ENCODE results near the gene FIP1L1.

The FIP1L1 gene

DNA sequence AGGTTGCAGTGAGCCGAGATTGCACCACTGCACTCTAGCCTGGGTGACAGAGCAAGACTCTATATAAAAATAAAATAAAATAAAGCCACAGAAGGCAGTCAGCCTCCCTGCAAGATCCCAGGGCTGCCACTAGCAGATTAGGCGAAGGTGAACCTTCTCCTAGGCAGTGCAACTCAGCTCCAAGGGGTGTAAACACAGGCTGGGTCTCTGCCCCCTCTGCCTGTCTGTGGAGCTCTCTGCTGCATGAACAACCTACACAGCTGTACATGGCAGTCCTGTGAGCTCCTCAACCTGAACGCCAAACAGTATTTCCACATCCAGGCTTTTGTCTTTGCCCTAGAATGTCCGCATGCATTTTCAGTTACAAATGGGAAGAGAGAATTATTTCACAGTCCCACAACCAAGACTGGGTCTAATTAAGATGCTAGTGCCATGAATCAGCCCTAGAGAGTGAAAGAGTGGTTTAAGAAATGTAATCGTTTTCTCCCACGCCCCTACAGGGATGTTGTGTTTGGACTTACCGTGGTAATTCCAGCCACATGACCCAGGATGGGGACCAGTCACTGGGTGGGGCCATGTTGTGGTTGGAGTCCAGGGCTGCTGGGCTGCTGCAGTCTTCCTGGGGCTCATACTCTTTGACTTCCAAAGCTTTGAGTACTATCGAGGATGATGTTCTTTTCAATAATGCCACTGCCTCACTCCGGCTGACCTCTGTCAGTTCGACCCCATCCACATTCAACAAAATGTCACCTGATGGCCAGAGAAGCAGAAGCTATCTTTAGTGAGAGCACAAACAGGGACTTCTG lies 99.0 kb downstream of the FIP1L1 start:
- no peak for DNase-seq (ENCODE audit: low spot score)

DNA sequence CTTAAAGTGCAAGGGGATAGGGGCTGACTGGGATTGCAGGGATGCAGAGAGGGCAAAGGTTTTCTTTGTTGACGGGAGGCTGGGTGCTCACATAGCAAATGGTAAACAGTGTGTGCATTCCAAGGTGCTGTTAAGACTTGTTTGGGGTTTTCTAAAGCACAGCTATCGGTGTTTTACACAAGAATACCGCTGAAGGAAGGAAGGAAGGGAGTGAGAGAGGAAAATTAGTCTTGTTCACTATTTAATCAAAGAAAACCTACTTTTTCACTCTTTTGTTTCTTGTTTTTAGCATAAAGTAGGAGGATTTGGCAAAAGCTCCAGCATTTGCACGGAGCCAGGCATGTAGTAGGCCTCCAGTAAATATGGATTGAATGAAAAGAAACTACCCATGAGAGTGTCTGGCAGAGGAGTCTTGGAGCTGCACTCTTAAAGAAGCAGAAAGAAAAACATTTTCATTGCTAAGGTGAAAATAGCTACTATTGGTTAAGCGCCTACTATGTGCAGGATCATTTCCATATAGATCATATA lies 99.7 kb downstream of the FIP1L1 start:
- no peak for DNase-seq (ENCODE audit: low spot score)

DNA sequence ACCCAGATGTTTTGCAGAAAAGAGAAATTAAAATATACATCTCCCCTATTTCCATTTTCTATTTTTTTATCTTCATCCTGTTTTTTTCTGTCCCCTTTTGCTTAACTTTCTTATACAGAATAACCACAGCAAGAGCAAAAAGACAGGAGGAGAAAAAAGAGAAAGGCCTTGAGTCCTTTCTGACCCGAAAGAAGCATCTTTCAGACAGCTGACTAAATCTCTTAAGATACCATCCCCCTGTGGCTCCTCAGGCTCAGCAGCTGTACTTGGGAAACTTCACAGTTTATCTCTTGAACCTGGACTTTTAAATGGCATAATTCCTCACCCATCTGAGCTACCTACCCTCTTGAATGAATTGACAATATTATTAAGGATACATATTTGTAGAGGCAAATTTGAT lies 100.2 kb downstream of the FIP1L1 start:
- no peak for DNase-seq (ENCODE audit: low spot score)

DNA sequence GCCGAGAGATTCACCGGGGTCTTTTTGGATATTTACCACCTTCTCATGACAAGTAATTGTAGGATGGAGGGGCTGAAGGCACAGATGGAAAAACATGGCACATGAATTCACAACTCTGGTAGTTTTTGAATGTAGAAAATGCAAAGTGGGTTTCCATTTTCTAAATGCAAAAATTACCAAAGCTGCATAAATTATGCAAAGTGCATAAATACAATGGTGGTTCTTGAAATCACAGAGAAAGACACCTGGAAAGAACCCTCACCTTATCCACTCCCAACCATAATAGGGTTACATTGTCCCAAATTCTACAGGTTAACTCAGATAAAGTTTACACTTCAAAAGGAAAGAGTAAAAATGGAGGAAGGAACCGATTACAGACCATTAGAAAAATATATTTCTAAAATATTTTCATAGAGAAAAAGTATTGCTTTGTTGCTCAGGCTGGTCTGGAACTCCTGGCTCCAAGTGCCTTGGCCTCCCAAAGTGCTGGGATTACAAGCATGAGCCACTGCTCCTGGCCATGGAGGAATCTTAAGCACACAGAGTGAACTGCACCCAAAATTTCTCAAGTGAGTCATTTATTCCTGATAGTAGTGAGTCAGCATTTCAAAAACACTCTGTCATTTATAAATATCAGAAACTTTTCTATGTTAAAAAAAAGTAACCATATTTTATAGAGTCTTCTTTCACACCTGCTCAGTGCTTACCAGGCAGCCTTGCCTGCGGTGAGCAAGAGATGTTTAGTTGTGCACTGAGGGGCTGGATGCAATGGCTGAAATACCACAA lies 101.4 kb downstream of the FIP1L1 start:
- no peak for DNase-seq (ENCODE audit: low spot score)

DNA sequence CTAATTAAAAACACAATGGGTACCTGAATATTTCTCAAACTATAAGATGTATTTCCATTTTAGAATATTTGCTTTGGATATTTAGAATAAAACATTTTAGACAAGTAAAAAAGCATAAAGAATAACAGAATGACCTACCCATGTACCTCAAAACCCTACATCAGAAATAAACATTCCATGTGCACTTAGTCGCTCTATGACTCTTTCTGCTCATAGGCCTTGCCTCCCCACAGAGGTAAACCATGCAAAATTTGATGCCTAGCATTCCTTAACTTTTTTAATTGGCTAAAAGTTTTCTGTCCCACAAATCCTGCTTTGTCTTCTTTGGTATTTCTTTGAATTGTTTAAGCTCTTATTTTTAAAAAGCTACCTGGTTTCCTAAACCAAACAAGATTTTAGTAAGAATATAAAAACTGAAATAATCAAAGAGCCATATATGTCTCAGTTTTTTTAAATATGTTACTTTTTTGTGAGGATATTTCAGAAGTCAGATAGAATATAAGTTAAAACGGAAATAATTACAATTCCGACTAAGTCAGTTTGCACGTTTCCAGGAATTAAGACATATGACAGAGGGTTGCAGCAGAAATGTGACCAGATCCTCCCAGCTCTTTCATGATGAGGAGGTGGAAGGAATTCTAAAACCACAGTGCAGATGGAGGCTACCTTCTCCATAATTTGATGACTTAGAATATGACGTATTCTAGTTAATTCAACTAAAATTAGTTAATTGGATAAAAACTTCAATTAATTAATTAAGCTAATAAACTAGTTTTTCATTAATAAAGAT lies 102.5 kb downstream of the FIP1L1 start:
- DNase-seq (ENCODE audit: low spot score), result no peak

DNA sequence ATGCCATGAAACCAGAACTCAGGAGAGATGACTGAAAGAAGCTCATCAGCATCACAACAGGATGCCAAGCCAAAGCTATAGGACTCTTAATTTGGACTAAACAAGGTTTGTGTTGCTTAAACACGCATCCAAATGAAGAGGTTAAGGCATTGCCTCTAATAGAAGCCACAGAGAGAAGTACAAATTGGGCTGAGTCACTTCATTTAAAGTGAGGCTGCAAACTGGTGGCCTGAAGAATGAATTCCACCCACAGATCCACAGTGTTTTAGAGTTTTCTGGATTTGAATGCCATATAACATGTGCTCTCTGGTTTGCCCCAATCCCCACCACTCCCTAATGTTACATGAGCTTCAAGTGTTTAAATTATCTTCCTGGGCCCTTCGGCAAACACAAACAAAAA lies 103.5 kb downstream of the FIP1L1 start:
- DNase-seq (ENCODE audit: low spot score), result no peak

DNA sequence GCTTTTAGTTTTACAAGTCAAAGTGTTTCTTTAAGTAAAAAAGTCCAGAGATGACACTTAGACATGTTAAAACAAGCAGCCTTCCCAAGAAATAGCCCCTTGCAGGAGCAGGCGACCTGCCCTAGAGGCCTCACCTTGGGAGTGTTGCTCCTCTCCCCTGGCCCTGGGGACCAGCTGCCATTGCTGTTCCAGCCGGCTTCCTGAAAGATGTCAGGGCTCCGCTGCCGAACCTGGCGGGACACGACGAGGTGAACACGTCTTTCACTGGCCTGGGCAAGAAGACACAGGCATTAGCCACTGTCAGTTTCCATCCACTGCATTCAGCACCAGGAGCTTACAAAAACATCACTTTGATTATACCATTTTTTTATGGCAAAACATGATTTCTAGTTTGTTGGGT lies 104.1 kb downstream of the FIP1L1 start:
- no peak for DNase-seq (ENCODE audit: low spot score)

DNA sequence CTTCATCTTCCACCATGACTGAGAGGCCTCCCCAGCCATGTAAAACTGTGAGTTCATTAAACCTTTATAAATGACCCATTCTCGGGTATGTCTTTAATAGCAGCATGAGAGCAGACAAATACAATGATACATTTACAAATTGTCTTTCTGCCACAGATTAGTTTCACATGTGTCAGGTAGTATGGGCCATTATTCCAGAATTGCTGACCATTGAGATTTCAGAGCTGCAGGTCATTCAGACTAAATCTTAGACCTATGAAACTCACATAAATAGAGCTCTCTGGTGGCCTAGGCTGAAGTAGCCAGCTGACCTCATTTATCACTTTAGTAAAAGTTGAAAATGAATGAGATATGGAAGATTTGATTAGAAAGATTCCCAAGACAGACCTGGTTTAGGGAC lies 105.8 kb downstream of the FIP1L1 start:
- no peak for DNase-seq (ENCODE audit: low spot score)

DNA sequence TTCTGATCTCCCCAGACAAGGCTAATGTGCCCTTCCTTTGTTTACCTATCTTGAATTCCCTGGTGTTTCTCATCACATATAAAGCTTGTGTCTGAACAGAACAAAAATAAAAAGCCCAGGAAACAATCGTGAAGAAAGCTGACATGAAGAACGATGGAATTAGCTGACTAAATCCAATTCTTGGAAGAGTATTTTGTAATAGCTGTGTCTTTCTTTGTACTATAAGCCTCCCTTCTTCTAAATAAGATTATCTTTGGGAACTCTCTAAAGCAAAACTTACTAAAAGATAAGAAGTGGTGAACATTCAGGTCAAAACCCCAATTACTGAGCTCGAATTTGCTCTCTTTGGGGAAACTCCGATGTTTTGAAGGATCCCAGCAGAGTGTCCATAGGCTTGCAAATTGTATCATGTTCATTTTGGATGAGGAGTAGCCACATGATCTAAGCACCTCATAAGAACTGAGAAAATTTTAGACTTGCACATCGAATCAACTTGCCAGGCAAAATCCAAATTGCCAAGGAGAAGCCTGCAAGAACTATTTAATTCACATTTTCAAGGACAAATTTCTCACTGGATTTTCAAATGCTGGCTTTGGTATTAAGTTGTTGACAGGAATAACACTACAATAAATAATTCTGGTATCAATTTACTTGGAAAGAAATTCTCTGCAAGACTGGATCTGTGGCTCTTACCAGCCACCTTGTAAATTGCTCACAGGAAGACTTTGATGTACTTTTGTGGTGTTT lies 107.6 kb downstream of the FIP1L1 start:
- DNase-seq (ENCODE audit: low spot score), result no peak

DNA sequence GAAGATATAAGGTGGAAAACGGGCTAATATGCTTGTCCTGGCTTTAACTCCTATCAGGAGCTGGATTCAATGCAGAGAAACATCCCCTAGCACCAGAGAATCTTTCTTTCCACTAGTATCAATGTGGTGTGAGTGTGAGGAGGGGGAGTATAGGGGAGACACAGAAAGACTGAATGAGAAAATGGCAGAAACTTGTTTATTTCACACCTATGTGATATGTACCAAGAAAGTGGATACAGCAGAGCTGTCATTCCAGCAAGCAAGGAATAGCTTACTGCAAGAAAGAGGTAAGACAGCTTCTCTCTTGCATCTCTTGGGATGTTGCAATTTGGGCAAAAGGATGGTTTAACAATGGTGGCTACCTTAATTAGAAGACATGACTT lies 108.2 kb downstream of the FIP1L1 start:
- no peak for DNase-seq (ENCODE audit: low spot score)

DNA sequence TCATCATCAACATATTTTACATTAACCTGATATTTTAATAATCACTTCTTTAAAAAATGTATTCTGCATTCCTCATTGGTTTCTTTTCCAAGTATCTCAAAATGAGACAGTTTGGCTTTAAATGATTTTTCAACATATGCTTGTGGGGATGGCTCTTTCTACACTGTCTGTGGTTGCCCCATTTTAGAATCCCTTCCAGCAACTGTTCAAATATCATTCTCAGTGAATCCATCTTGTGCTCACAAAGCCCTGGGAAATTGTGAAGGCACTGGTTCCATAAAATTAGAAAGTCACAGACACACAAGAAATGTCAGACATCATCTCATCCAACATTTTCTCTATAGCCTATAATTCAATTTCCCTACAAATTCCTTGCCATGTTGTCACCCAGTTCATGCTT lies 110.3 kb downstream of the FIP1L1 start:
- no peak for DNase-seq (ENCODE audit: low spot score)

DNA sequence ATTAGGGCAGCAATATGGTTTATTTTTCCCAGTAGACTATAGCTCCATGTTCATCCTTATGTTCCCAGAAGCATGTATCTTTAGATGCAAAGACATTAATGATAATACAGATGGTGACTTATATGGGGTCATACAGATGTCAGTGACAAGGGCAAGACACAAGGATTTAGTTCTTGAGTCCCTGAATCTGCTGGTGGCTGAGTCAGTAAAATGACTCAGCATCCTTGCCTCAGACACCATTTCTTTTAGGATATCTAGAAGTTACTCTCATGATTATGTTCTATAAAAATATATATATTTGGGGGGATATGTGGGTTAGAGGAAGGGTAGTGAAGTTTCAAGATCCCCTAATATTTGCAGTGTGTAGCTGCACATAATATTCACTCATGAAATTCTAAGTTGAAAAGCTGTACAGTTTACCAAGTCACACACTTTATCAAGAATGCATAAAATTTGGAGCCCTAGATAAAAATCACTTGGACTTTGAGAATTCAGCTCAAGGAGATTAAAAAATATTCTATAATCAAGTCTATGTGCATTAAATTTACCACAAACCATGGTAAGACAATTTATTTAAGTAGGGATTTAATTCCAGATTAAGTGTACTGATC lies 111.9 kb downstream of the FIP1L1 start:
- no peak for DNase-seq (ENCODE audit: low spot score)

DNA sequence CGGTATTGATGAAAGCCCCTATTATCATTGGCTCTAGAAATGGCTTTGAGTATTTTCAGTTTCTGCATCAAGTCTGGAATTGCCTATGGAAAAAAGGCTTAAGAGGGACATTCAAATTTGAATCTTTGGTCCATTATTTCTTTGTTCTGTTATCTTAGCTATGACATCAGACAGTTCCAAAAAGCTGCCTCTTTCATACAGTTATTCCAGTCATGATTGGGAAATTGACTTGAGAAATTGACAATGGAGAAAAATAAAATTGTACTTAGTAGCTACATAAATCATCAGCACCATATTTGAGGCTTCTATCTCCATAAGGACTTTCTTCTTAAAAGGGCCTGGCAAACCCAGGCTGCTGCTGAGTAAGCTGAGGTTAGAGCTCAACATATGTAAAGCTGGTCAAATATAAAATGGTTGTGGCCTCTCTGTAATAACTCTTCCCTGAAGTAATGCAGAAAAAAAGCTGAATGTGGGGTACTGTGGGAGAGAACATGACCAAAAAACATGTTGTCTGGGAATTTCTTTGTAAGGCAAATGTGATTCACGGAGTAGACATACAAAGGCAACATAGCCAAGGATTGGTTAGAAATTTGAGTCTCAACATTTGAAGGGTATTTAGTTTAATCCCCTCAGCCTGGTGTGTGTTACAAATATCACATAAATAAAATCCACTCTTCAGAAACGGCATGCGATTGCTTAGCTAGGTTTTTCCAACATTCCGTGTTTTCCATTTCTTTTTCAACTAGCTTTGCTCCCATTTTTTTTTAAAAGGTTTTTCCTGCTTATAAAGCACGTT lies 112.9 kb downstream of the FIP1L1 start:
- DNase-seq (ENCODE audit: low spot score), result no peak

DNA sequence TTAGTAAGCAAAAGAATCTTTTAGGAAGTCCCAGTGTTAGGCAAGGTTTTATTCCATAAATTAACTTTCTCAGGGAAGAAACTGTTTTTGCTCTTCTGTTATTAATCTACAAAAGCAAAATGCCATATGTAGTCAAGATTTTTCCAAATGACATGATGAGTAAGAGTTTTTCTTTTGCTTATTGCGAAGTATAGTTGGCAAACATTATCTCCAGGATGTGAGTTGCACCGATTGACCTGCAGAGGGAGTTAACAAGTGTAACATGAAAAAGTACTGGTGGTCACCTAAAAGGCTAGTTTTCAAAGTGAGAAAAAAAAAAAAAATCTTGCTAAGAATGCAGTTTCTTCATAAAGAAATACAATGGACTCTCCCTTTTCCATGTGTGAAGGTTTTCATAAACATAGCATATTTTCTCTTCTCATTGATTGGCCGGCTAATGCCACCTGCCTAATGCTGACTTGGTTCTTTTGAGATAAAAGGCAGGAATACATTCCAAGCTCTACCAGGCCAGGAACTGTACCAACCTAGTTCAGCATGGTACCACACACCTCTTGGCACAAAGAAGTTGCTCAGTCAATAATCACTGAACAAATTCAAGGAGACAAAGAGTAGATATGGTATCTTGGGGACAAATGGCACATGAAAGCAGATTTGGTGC lies 113.7 kb downstream of the FIP1L1 start:
- peak; percentile 9 for DNase-seq (ENCODE audit: low spot score)

DNA sequence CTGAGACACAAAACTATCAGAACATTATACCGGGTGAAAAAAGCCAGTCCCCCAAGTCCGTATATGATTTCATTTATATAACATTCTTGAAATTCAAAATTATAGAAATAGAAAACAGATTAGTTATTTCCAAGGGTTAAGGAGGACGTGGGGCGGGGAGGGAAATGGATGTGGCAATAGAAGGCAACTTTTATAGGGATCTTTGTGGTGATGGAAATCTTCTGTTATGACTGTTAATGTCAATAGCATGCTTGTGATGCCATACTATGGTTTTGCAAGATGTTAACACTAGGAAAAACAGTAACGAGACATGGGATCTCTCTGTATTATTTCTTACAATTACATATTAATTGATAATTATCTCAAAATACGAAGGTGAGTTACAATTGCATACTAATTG lies 117.4 kb downstream of the FIP1L1 start:
- DNase-seq (ENCODE audit: low spot score), result no peak

DNA sequence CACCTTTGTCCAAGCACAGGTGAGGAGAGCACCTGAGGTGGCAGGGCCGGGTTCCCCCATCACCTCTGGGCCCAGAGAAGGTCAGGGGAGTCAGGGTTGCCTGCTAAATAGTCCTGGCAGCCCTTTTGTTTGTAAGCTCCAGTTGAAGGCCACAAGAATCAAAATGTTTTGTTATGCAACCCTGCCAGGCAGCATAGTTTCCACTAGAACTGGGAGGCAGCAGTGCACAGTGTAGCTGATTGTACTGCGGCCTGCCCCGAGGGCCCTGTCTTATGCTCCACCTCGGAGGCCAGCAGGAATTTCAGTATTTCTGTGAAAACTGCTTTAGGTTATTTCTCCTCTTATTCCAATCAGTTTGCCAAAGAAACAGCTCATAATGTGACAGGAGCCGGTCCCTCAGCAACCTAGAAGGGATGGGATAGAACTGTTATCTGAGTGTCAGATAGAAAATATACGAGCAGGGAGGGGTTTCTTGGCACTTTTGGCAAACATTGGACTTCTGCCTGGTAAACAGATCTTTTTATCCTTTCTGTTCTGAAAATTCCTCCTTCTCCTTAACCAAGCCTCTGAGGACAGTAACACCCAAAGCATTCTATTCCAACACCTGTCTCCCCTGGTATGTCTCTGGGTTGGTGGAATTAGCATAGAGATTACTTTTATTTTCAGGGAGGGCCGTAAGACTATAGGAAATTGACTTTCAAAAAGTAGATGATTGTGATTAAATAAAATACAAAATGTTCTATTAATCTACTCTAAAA lies 120.2 kb downstream of the FIP1L1 start:
- DNase-seq (ENCODE audit: low spot score), result no peak

DNA sequence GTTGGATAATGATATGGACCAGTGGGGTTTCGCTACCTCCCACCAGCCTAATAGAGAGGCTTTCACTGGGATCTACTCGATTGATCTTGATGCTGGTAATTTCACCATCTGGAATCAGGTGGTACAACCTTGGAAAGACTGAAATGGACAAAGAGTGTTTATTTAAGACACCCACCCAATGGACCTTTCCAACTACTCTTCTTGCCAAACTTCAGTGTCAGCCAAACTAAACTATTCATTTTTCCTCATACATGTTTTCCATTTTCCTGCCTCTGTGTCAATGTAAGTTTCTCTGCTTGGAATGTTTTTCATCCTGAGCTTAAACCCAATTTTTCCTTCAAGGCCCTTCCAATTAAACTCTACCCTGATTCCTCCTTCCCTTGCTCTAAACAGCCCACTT lies 121.3 kb downstream of the FIP1L1 start:
- no peak for DNase-seq (ENCODE audit: low spot score)

DNA sequence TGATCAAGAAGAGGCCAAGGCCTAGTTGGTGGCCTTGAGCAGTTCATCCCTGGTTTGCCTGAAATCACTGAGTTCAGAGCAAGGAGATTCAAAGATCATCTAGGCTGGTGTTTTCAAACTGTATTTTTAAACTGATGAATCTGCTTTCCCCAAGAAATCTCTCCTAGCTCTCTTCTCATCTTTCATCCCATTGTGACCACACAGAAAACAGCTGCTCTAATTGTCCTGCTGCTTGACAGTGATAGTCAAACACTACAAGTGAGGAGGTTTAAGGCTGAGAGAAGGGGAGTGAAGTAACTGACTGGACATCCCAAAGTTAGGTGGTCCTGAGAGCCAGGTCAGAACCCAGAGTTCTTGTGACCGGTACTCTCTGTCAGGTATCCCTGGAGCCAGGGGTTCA lies 122.3 kb downstream of the FIP1L1 start:
- no peak for DNase-seq (ENCODE audit: low spot score)

DNA sequence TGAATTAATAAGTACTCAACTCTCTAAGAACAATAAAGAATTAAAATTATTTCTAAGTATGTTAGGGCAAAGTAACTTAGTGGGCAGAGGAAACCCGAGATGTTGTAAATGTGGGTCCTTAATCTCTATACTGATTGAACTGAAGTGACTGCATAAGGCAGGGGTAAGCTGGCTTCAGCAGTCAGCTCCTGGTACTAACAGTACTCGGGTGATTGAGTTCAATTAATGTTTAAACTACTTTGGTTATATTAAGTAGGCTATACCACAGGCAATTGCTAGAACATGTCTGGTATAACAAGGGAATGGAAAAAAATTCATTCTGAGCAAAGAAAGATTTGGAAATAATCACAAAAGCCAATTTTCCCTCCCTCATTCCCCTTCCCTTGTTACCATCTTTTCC lies 123.1 kb downstream of the FIP1L1 start:
- DNase-seq (ENCODE audit: low spot score), result no peak
